Fibroblast of the conjunctiva (primary cell): ENCODE measurements around the gene COG7.
A peak's percentile ranks its signal among the peaks of the same experiment; 100 is the strongest.
"Not testable (repeated sequence)": the region's sequence is repeated elsewhere in the genome, so short reads cannot be mapped to it uniquely, and the experiment has no call there.

Experiments used
- DNase-seq: peaks from one replicate; pipeline ENCODE4 v3.0.0-alpha.2; 2010; ENCODE audit warnings: low read depth

The COG7 gene

DNA sequence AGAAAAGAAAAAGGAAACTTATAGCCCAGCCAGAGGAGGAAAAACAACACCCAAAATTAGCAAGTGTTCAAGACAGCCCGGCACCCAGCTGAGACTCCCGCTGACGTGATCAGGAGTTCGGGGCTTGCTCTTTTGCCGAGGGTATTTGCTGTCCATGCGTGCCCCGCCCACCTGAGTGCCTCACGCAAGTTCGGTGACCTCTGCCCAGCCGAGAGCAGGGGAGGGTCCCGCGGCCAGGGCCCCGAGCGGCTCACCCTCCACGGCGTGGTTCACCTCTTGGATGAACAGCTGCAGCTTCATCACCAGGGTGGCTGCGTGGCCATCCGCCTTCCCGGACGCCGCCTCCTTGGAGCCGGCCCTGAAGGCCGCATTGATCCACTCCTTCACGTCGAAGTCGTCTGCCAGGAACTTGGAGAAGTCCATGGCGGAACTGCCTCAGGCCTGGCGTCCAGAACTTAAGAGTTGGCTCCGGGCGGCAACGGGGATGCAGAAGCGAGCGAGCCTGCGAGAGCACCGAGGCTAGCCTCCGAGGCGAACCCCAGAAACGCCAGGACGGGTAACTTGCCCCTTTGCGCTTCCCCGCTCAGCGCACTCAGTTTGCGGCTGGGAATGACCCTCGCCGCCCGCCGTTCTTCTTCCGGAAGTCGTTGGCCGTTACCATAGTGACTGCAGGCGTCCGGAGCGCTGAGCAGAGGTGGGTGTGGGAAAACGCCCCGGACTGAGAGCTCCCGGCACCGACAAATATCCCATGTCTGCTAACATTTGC is at the start of gene COG7:
COG7 (minus strand) TSS at position 618 of the 766 bp plus-strand sequence; CDS start at position 423, 195 bp downstream.
- DNase-seq = peak; percentile 63

- no peak for DNase-seq
Measured at GRCh38 chr16:23502466-23502865, 49.5 kb upstream of the COG7 start.

- DNase-seq = no peak
Measured at GRCh38 chr16:23501291-23501690, 48.3 kb upstream of the COG7 start.

DNA sequence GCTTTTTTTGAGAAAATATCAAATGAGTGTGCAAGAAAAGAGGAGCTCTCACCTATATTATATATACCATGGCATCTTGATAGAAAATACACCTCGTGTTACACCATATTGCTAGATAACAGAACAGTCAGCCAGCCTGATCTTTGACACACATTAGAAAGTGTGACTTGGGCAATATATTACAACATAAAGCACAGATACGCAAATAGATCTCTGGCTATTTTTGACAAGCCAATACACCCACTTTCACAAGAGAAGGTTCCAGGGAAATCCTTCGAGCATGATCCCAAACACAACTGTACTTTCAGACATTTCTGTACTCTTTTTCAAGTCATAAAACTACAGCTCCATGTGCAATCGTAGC is 47.9 kb upstream of the COG7 start:
- DNase-seq = no peak

DNA sequence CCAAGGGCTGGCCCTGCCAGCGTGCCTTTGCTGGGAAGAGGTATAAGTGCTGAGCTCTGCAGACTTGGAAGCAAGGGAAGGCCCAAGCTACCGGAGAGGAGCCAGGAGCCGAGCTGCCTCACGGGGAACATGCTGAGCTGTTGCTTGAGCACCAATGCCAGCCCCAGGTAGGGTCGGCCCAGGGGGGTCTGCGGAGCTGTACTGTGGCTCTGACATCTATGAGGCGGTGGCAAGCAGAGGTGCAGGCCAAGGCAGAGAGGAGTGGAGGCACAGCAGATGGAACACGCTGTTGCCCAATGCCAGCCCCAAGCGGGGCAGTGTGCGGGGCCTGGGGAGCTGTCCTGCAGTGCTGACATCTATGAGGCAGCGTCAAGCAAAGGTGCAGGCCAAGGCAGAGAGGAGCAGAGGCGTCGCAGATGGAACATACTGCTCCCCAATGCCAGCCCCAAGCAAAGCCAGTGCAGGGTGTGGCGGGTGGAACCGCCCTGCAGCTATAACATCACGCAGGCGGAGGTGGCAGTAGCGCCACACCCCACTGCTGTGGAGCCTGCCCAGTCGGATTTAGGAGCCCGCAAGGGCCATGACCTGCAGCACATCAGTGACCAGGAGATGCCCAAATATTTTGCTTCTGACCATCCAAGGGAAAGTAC is 47.3 kb upstream of the COG7 start:
- DNase-seq = no peak

GRCh38 chr16:23499801-23500200 is 46.8 kb upstream of the COG7 start:
- DNase-seq = no peak

- DNase-seq = no peak
Measured at GRCh38 chr16:23498863-23499262, 45.9 kb upstream of the COG7 start.

GRCh38 chr16:23497543-23497868 is 44.5 kb upstream of the COG7 start:
- no peak for DNase-seq

GRCh38 chr16:23496821-23497542 is 44.0 kb upstream of the COG7 start:
- DNase-seq = no peak

DNA sequence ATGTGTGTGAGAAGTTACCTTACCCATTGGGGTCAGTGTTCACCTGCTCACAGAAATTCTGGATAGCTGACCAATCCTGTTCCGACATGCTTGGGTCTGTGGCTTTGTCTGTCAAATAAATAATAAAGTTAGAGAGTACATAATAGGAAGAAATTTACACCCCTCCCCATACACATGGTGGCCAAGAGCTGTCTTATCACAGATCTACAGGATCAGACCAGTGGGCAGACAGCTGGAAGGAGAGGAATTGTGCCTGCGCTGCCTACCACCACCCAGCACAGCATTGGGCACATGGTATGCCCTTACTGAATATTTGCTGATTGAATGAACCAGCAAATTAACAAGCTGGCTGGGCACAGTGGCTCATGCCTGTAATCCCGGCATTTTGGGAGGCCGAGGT is 42.7 kb upstream of the COG7 start:
- no peak for DNase-seq

- DNase-seq = no peak
Measured at GRCh38 chr16:23494188-23494587, 41.2 kb upstream of the COG7 start.

GRCh38 chr16:23491490-23492391 is 38.8 kb upstream of the COG7 start:
- no peak for DNase-seq

DNA sequence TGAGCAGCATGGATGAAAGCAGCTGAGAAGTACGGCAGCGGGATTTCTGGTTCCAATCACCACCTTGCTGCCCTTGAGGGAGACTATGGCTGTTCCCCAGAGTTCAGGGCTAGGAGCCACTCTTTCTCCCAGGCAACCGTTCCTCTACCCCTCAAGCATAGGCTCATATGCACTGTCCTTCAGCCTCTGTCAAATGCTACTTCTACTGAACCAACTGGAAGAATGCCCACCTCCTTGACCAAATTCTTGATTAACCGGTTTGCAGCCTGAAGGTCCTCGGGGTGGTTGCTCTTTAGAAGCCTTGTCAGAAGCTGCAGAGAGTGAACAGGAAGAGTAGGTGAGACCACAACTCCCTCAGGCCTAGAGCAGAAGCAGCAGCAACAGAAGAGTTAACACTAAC is 33.5 kb upstream of the COG7 start:
- no peak for DNase-seq

GRCh38 chr16:23485841-23486240 is 32.9 kb upstream of the COG7 start:
- no peak for DNase-seq

GRCh38 chr16:23485257-23485614 is 32.2 kb upstream of the COG7 start:
- DNase-seq = no peak

- no peak for DNase-seq
Measured at GRCh38 chr16:23484510-23485256, 31.7 kb upstream of the COG7 start.

- not testable (repeated sequence) for DNase-seq
Measured at GRCh38 chr16:23483492-23483891, 30.5 kb upstream of the COG7 start.

DNA sequence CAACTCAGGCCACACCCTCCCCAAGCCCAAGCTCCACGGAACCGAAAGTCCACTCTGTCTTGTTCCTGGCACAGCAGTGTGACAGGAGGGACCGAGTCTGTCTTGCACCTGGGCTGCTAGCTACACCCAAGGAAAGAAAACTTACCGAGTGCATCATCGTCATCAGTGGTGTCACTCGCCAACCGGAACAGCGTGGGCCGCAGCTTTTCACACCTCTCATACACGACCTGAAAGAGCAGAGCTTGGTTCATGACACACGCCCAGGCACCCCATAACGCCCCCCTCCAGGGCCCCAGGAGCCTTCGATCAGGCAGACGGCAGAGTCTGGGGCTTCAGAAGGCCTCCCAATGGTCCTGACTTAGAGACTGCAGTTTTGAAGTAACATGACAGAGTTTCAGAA is 29.8 kb upstream of the COG7 start:
- no peak for DNase-seq

DNA sequence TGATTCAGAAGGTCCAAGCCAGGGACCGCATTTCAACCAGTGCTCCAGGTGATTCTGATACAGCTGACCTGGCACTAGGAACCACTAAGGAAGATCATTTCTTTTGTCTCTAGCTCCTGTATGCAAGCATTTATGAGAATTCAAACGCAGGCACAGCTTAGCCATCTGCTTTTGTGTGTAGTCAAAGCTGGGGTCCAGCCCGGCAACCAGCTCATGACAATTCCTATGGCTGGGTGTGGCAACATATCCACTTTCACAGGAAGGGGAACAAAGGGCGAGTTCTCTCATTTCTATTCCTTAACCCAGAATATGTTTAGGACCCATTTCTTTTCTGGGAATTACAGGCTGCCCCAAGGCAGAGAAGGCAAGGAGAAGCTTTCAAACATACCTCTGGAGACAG is 27.3 kb upstream of the COG7 start:
- no peak for DNase-seq

- no peak for DNase-seq
Measured at GRCh38 chr16:23479138-23479537, 26.1 kb upstream of the COG7 start.

DNA sequence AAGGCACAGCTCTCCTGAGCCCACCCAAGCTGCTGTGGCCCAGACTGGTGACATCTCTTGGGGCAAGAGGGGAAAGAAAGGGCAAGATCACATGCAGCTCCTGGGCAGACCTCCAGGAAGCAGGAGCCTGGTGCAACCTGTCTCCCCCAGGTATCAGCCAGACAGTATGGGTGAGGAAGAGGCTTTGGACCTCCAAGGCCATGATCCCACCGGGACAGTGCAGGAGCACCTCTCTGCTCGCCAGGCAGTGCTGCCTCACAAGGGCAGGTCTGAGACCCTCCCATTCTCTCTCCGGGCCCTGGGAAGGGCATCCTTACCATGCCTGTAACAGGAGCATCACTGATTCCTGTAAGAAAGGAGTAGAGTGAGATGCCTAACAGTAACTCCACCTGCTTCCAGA is 25.6 kb upstream of the COG7 start:
- no peak for DNase-seq

- no peak for DNase-seq
Measured at GRCh38 chr16:23476289-23476688, 23.3 kb upstream of the COG7 start.
